Epithelial cell of esophagus (primary cell): ENCODE results near the gene NUP42.
A peak's percentile ranks its signal among the peaks of the same experiment; 100 is the strongest.
"Not testable (repeated sequence)": the region's sequence is repeated elsewhere in the genome, so short reads cannot be mapped to it uniquely, and the experiment has no call there.

Experiments
- DNase-seq: peaks from one replicate; pipeline ENCODE4 v3.0.0; 2010; ENCODE audit warnings: low read depth
- H3K4me3 ChIP-seq: 2 replicates; pipeline ENCODE4 v1.5.1; 2011; ENCODE audit warnings: mild to moderate bottlenecking, low read length, control low read depth
- TF ChIP-seq, protein P1 (sequence below): IDR thresholded peaks from 2 replicates; pipeline ENCODE4 v1.5.1; 2011; ENCODE audit warnings: low read depth, mild to moderate bottlenecking, low read length, control low read depth, inconsistent platforms; ENCODE audit not compliant: insufficient read depth; ENCODE audit errors: missing control alignments

Gene NUP42

DNA sequence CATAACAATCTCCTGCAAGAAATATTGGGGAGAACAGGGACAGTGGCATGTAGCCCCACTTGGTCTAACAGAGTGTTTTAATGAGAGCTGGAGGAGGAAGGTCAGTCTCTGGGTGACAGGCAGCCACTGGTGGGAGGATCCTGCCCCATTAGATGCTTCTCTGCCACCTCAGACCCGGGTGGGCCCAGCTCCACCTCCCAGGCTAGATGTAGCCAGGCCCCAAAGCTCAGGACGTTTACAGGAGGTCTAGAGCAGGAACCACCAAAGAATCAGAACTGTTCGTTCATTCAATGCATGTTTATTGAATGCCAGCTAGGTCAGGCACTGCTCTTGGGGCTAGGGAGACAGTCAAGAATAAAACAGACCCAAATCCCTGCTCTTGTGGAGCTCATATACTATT lies 36.3 kb downstream of the NUP42 start:
- no peak for DNase-seq
- H3K4me3 ChIP-seq = no peak overlapping the region
- TF ChIP-seq, protein P1, sequence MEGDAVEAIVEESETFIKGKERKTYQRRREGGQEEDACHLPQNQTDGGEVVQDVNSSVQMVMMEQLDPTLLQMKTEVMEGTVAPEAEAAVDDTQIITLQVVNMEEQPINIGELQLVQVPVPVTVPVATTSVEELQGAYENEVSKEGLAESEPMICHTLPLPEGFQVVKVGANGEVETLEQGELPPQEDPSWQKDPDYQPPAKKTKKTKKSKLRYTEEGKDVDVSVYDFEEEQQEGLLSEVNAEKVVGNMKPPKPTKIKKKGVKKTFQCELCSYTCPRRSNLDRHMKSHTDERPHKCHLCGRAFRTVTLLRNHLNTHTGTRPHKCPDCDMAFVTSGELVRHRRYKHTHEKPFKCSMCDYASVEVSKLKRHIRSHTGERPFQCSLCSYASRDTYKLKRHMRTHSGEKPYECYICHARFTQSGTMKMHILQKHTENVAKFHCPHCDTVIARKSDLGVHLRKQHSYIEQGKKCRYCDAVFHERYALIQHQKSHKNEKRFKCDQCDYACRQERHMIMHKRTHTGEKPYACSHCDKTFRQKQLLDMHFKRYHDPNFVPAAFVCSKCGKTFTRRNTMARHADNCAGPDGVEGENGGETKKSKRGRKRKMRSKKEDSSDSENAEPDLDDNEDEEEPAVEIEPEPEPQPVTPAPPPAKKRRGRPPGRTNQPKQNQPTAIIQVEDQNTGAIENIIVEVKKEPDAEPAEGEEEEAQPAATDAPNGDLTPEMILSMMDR = no peak

- DNase-seq = peak; percentile 38
- TF ChIP-seq, protein P1 = no peak
- no peak overlapping the region for H3K4me3 ChIP-seq
Observed at GRCh38 chr7:23220690-23221305, 39.0 kb downstream of the NUP42 start.

- TF ChIP-seq, protein P1 = no peak
- H3K4me3 ChIP-seq = no peak overlapping the region
- no peak for DNase-seq
Observed at GRCh38 chr7:23222439-23223030, 40.7 kb downstream of the NUP42 start.

DNA sequence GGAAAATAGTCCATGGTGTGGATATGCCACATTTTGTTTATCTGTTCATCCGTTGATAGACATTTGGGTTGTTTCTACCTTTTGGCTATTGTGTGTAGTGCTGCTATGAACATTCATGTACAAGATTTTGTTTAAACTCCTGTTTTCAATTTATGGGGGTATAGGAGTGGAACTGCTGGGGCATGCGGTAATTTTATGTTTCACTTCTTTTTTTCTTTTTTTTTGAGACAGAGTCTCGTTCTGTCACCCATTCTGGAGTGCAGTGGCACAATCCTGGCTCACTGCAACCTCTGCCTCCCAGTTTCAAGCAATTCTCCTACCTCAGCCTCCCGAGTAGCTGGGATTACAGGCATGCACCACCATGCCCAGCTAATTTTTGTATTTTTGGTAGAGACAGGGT lies 42.5 kb downstream of the NUP42 start:
- DNase-seq, H3K4me3 ChIP-seq: not testable (repeated sequence)

- DNase-seq = no peak
- TF ChIP-seq, protein P1 = no peak
- H3K4me3 ChIP-seq = no peak overlapping the region
Observed at GRCh38 chr7:23226844-23227450, 45.1 kb downstream of the NUP42 start.

DNA sequence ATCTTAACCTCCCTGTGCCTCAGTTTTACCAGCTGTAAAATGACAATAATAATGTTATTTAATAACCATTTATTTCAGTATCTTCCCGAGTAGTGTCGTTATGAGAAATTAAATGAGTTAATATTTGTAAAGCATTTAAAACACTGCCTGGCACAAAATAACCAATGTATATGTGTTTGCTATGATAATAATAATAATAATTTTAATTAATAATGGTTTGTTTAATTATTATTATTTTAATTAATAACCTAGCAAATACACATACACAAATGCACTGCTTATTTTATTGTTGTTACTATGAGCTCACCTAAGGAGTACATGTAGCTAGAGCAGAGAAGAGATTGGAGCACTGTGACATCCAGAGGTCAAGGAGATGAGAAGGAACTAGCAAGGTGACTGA lies 46.6 kb downstream of the NUP42 start:
- TF ChIP-seq, protein P1 = no peak
- no peak overlapping the region for H3K4me3 ChIP-seq

GRCh38 chr7:23230641-23231101 lies 48.8 kb downstream of the NUP42 start:
- no peak for DNase-seq
- no peak overlapping the region for H3K4me3 ChIP-seq

More for the DNA sequence above, 46.6 kb downstream of the NUP42 start:
- DNase-seq = no peak

More at GRCh38 chr7:23230641-23231101, 48.8 kb downstream of the NUP42 start:
- TF ChIP-seq, protein P1 = no peak
